ENCODE results near the gene ANKRD28. TPM values are rescaled to one million over a fixed set of nuclear protein-coding genes. Genes with fewer than 3 reads are reported as not detected.
"Not testable (repeated sequence)": the region's sequence is repeated elsewhere in the genome, so short reads cannot be mapped to it uniquely, and the experiment has no call there.

The ANKRD28 gene
- total RNA-seq, 1 donor from 2014 or later, result 62.4 TPM

DNA sequence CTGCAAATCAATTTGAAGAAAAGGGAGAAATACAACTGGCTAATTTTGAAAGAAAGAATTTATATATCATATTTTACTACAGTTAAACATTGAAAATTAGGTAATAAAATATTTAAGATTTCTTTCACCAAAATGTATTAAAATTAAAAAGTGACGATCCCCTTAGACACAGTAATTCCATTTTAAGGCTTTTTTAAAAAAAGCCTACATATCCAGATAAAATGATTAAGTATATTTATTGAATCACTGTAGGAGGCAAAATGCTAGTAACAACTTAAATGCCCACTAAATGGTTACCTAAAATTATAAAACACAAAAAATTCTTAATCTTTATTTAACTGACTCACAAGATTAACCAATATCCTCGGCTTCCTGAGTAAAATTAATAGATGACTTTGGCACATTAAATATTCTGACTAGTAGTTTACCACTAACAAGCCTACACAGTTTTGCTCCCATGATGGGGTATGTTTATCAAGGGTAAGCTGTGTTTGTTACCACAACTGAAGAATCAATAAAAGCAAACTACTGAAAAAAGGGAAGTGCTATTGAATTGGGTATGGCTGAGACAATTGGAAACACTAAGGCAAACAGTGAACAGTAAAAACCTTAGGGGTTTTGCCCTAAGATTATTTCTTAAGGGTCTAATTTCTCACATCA, 28.4 kb downstream of the ANKRD28 start:
- no peak for DNase-seq

DNA sequence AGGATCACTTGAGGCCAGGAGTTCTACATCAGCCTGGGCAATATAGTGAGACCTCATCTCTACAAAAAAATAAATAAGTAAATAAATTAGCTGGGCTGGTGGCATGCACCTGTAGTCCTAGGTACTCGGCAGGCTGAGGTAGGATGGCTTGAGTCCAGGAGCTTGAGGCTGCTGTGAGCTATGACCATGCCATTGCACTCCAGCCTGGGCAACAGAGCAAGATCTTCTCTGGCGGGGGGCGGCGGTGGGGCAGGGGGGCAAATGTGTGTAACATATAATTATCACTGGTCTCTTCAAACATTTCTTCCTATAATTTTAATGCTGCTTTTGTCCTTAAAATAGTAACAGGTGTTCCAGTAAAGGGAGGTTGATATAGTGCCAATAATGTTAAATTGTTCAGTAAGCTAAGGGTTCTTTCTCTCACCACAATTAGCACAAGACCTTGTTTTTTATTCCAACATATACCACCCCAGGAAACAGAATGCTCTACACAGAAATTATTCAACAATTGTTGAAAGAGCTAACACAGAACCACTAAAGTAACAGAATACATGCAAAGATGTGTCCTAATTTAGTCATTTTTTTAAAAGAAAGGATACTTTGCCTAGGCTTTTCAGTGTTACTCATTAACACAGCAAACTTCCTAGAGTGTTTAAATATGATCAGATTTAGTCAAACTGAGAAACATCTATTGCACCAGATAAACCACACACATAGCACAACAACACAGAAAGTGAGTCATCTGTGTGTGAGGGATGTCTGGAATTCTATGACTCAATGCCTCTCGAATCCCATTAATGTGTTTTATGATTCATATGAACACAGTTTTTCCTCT, 29.1 kb downstream of the ANKRD28 start:
- peak; percentile 89 for DNase-seq

DNA sequence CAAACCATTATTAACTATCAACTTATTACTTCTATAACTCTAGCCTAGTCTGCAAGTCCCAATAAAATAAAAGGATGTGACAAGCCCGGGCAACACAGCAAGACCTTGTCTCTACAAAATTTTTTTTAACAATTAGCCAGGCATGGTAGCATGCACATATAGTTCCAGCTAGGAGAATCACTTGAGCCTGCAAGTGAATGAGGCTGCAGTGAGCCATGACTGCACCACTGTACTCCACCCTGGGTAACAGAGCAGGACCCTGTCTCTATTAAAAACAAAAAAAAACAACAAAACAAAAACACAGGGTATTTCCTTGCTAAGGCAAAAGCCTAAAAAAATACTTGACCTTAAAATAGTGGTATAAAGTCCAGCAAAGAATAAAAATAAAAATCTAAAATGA, 31.4 kb downstream of the ANKRD28 start:
- no peak for DNase-seq

DNA sequence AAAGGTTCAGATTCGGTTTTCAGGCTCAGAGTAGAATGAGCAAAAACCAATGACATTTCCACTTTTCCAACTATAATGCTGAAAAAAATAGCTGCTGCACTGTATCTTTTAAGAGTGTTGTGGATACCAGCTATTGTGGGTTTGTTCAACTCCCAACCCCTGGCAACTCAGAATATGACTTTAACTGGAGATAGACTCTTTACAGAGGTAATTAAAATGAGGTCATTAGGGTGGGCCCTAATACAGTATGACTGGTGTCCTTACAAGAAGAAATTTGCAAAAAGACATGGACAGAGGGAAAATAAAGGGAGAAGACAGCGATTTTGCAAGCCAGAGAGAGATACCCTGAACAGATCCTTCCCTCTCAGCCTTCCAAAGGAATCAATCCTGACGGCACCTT, 39.5 kb downstream of the ANKRD28 start:
- no peak for DNase-seq

DNA sequence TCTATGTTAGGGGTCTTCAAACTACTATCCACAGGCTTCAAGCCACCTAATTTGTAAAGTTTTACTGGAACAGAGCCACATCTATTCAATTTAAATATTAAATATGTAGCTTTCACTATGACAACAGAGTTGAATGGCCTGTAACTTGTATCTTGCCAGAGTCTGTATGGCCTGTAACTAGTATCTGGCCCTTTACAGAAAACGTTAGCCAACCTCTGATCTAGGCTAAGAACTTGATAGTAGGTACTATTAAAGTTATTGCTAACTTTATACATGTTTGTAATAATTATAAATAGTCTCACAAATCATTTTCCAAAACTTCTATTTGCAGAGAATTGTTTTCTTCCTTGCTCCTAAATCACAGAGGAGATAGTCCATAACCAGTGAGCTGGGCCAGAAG, 40.0 kb downstream of the ANKRD28 start:
- DNase-seq, result no peak

DNA sequence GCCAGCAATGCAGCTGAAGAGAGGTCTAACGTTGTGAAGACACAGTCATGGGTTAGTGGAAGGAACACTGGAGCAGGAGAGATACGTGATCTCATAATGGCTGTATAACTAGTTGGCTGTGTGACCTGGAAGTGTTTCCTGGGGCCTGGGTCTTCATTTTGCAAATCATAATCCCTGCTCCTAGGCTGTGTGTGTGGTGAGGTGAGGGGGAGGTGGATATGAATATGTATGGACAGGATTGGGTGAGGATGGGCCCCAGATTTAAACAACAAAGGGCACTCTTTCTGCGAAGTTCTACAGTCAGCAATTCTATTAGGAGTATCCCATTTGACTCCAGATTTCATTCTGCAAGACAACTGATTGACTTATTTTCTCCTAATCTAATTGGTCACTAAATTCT, 41.3 kb downstream of the ANKRD28 start:
- no peak for DNase-seq

DNA sequence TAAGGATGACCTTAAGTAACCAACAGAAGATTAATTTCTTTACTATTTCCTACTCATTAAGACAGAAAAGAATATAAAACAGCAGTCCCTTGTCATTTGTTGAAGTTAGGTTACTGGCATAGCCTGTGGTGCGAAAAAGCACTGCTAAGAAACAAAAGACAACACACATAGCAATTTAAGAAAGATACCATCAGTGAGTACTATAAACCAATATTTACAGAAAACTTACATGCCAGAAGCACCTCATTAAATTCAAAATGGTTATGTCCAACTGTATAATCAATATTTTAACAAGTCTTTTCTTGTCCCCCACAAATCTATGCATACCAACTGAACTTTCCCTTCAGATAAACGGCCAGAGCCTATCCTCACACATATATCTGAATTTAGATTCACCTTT, 42.0 kb downstream of the ANKRD28 start:
- DNase-seq, result no peak

DNA sequence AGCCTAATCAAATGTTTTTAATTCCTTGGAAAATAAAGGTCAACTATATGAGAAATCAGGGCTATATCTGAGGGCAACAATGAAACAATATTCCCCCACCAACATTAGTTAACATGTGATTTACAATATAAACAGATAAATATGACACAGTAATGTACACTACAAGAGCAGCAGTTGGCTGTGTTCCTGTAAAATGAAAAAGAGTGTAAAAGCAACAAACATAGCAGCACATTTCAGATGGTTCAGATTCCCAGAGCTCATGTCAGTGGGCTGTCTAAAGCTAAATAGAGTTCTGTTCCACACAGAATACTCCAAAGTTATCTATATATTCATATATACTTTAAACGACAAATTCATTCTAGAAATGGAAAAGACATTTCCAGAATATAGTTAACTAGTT, 42.6 kb downstream of the ANKRD28 start:
- no peak for DNase-seq

DNA sequence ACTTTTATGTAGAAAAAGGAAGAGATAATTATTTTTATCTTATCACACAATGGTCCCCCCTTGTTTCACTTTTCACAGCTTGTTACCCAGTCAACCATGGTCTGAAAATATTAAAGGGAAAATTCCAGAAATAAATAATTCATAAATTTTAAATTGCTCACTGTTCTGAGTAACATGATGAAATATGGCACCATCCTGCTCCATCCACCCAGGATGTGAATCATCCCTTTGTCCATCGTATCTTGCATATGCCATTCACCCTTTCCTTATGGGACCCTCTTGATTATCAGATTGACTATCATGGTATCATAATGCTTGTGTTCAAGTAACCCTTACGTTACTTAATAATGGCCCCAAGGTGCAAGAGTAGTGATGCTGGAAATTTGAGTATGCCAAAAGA, 43.7 kb downstream of the ANKRD28 start:
- no peak for DNase-seq

DNA sequence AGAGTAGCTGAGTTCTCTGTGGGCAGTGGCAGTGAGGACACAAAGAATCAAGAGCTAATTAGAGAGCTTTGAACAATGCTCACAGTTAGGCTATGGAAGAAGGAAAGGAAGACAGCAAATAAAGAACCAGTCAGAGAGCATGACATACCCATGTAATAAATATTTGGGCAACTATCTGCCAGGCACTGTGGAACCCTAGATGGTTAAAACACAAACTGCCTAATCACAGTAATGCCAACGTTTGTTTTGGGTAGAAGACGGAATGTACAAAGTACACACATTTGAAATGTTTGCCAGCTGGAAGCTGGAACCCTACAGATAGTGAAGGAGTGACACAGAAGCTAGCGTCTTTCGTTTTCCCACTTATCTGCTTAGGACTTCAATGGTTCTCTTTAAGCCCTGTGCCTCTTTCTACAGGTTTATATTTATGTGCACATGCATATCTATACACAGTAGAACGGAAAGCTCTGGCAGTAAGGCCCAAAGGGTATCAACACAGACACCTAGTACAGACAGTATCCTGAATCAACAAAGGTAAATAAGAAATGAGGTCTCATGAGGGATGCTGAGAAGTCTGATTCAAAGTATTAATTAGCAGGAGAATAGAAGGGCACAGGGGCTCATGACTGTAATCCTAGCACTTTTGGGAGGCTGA, 44.6 kb downstream of the ANKRD28 start:
- DNase-seq, result no peak

DNA sequence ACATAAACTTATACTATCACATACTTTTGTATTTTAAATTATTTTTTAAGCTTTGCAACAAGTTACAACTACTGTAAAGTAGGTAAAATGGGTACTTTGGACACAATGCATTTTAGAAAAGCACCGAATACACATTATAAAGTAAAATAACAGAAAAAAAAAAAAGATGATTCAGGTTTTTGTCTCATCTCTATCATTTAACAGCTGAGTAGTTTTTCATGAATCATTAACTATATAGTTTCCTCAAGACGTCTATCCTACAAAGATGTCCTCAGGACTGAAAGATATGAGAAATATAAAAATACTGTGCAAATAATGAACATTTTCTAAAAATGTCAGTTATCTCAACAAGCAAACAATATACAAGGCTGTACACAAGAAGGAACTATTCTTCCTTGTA, 46.9 kb downstream of the ANKRD28 start:
- DNase-seq, result no peak

DNA sequence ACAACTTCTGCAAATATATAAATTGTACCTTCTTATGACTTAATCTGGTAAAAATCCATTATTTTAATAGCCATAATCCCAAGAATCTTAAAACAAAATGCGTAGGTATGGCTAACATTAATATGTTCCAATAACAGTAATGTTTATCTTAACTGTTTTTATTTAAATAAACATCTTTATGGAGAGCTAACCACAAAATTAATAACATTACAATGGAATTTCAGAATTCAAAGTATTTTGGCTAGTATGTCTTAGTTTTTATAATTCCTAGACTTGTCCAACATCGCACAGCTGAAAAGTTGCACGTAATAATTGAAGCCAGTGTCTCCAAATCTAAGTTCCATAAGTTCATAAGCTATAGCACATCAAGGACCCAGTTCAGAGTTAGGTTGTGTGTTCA, 47.6 kb downstream of the ANKRD28 start:
- no peak for DNase-seq

DNA sequence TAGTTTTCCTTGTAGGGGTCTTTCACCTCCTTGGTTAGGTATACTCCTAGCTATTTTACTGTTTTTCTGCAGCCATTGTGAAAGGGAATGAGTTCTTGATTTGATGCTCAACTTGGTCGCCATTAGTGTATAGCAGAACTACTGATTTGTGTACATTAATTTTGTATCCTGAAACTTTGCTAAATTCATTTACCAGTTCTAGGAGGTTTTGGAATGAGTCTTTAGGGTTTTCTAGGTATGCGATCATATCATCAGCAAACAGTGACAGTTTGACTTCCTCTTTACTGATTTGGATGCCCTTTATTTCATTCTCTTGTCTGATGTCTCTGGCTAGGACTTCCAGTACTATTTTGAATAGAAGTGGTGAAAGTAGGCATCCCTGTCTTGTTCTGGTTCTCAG, 51.9 kb downstream of the ANKRD28 start:
- not testable (repeated sequence) for DNase-seq

DNA sequence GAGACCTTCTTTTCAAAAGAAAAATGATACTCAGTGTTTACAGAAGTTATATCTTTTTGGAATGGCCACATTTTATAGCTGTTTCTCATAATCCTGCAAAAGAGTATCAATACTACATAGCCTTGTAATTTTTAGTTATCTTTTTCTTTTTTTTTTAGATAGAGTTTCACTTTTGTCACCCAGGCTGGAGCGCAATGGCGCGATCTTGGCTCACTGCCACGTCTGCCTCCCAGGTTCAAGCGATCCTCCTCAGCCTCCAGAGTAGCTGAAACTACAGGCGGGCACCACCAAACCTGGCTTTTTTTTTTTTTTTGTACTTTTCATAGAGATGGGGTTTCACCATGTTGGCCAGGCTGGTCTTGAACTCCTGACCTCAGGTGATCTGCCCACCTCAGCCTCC, 53.6 kb downstream of the ANKRD28 start:
- no peak for DNase-seq

DNA sequence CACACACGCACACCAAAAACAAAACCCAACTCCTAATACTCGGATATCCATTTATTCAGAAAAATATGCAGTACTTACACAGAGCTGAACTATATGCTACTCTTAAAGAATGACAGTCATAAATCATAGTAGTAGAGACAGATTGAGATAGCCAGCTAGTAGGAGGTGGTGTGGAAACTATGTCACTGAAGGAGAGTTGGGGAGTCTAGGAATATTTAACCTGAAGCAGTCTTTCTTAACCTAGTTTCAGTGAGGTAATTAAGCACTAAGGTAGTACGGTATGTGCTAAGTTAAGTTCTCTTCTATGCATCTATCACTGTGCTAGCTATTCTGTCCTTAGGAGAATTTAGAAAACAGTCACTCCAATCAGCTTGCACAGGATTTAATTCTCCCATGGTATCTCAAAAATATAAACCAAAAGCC, 54.2 kb downstream of the ANKRD28 start:
- DNase-seq, result no peak

DNA sequence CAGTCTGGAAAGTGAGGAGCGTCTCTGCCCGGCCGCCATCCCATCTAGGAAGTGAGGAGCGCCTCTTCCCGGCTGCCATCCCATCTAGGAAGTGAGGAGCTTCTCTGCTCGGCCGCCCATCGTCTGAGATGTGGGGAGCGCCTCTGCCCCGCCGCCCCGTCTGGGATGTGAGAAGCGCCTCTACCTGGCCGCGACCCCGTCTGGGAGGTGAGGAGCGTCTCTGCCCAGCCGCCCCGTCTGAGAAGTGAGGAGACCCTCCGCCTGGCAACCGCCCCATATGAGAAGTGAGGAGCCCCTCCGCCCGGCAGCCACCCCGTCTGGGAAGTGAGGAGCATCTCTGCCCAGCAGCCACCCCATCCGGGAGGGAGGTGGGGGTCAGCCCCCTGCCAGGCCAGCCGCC, 55.5 kb downstream of the ANKRD28 start:
- DNase-seq, result not testable (repeated sequence)

DNA sequence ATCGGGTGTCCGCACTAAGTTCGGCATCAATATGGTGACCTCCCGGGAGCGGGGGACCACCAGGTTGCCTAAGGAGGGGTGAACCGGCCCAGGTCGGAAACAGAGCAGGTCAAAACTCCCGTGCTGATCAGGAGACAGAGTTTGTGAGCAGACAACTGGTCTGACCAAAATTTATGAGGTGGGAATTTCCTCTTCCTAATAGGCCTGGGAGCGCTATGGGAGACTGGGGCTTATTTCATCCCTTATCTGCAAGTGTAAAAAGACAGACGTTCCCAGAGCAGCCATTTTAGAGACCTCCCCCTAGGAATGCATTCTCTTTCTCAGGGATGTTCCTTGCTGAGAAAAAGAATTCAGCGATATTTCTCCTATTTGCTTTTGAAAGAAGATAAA, 59.2 kb downstream of the ANKRD28 start:
- not testable (repeated sequence) for DNase-seq

DNA sequence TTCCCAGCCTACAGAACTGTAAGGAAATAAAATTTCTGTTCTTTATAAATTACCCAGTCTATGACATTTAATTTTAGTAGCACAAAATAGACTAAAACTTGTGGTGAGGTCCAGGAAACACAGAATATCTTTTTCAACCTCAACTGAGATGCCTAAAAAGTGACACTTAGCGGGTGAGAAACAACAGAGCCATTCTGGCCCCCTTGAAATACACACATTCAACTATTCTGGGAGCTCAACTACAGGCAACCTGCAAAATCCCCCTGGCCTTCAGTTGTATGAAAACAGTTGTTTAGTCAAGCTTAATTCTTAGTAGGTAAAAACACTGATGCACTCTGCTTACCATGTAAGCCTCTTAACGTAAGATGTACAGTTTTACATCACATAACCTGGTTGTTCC, 66.8 kb downstream of the ANKRD28 start:
- no peak for DNase-seq

DNA sequence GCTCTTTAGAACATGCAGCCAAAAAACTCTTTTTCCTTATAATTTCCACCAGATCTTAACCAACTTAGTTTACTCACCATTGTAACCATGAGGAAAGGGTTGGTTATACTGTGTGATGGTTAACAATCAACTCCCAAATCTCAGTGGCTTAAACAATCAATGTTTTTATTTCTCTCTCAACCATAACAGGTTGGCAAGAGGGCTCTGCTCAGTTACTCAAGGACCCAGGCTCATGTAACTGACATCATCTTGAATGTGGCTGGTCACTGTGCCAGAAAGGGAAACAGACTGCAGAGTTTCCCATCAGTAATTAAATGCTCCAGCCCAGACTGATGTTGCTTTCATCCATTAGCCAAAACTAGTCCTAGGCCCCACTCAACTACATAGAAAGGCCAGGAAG, 69.0 kb downstream of the ANKRD28 start:
- no peak for DNase-seq

DNA sequence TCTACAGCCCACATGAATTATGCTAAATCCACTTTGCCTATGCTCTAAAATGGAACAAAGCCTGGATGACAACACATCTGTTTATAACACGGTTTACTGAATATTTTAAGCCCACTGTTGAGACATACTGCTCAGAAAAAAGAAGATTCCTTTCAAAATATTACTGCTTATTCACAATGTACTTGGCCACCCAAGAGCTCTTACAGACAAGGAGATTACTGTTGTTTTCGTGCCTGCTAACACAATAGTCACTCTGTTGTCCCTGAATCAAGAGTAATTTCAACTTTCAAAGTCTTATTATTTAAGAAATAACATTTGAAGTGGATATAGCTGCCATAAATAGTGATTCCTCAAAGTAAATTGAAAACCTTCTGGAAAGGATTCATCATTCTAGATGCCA, 70.9 kb downstream of the ANKRD28 start:
- DNase-seq, result no peak

DNA sequence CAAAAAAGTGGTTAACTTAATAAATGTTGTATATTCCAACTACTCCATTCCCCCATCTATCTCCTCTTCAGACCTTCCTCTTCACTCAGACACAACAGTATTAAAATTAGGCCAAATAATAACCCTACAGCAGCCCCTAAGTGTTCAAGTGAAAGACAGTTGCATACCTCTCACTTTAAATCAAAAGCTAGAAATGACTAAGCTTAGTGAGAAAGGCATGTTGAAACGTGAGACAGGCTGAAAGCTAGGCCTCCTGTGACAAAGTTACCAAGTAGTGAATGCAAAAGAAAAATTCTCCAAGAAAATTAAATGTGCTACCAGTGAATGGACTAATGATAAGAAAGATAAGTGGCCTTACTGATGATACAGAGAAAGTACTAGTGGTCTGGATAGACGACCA, 71.7 kb downstream of the ANKRD28 start:
- DNase-seq, result no peak

DNA sequence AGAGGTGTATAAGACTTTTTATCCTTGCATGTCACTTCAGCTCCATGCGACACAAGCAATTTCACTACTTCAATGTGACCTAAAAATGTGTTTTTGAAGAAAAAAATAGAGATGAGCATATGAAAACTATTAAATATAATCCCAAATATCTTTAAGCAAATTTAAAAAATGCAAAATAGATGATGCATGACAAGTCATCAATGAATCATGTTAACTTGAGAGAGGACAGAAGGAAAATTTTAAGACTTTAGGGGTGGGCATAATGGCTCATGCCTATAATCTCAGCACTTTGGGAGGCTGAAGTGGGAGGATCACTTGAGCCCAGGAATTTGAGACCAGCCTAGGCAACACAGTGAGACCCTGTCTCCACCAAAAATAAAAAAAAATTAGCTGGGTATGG, 73.3 kb downstream of the ANKRD28 start:
- DNase-seq, result no peak

DNA sequence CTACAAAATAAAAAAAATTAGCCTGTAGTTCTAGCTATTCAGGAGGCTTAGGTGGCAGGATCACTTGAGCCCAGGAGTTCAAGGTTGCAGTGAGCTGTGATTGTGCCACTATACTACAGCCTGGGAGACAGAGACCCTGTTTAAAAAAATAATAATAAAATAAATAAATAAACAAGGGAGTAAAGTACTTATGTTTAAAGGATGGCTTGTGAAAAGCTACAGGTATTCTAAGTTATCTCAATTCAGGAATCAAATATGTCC, 74.2 kb downstream of the ANKRD28 start:
- DNase-seq, result no peak
